22Rv1 (cell line): ENCODE measurements around the gene MSI2.

Experiments used
- CTCF ChIP-seq: fragments of 450-650 bp; IDR thresholded peaks from 2 replicates; pipeline ENCODE4 v1.5.1; 2017; ENCODE audit warnings: mild to moderate bottlenecking
- ZFX ChIP-seq: fragments of 450-650 bp; IDR thresholded peaks from 2 replicates; pipeline ENCODE4 v1.6.1; 2017; ENCODE audit warnings: antibody characterized with exemption, borderline replicate concordance

DNA sequence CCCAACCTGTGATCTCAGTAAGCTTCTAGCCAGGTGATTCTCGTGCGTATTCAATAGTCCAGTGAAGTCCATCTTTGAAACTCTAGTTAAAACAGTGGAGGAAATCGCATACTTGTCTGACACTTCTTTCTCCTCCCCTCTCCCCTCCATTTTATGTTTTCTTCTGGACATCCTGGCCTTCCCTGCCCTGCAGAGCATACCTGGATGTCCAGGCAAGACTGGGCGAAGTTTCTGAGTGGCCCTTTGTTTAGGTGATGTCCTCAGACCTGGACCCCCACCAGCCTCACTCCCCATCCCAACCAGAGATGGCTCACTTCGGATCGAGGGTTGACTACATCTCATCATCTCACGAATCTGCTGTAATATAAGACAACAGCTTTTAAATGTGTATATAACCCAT, 423.0 kb downstream of the MSI2 start:
- TF ChIP-seq CTCF: no peak
- no peak for TF ChIP-seq ZFX
